Panc1 (cell line): ENCODE measurements around the gene CCT8.

Experiments
- CTCF ChIP-seq: fragments of 450-650 bp; IDR thresholded peaks from 2 replicates; pipeline ENCODE4 v1.5.1; 2017; ENCODE audit warnings: mild to moderate bottlenecking
- POLR2AphosphoS5 ChIP-seq: IDR thresholded peaks from 2 replicates; pipeline ENCODE4 v1.6.1; 2012; ENCODE audit warnings: mild to moderate bottlenecking, low read depth, low read length, moderate library complexity
- REST ChIP-seq, 2 experiments: IDR thresholded peaks; 2 replicates each; pipeline ENCODE4 v1.6.1; 2011 to 2012; ENCODE audit warnings: low read depth in 2 of 2, control low read depth in 1 of 2, low read length in 1 of 2, mild to moderate bottlenecking in 1 of 2, moderate library complexity in 1 of 2; ENCODE audit not compliant: insufficient read depth in 1 of 2
- SIN3A ChIP-seq: IDR thresholded peaks from 2 replicates; pipeline ENCODE4 v1.6.1; 2012; ENCODE audit warnings: low read depth, mild to moderate bottlenecking, low read length, moderate library complexity, borderline replicate concordance; ENCODE audit not compliant: insufficient read depth
- TCF7L2 ChIP-seq: IDR thresholded peaks from 2 replicates; pipeline ENCODE4 v1.6.1; 2011; ENCODE audit warnings: mild to moderate bottlenecking, low read depth, low read length, inconsistent platforms

- TF ChIP-seq CTCF (no peak), SIN3A (no peak), POLR2AphosphoS5 (no peak), REST (IDR thresholded peaks at IDR 0.05; ENCODE audit: insufficient read depth in 1 of 2, low read depth in 2 of 2, low read length in 1 of 2) (no peak), TCF7L2 (no peak)
Observed at GRCh38 chr21:29033301-29033700, 40.1 kb downstream of the CCT8 start.
